GM12878 (cell line): Measurements from ENCODE around the gene ITPR3. TPM values are rescaled to one million over a fixed set of nuclear protein-coding genes. Genes with fewer than 3 reads are reported as not detected.

Source experiments
- ATAC-seq: fragments of 200-7000 bp; cut with Tn5 transposase; 3 replicates; pipeline ENCODE4 v1.9.1; 2020; ENCODE audit warnings: mild to moderate bottlenecking, moderate library complexity
- BruUV-seq: library from RNA; stranded (reverse); fragments of 400-500 nt; replicated peaks from 2 replicates; lab custom pipeline; 2021; lab: Mats Ljungman, UMichigan
- CTCF ChIA-PET: fragments of 300-600 bp; sonication (Branson Sonifier 250); formaldehyde crosslinking; extraction: SDS; loops from one replicate; lab custom pipeline; 2021; ENCODE audit warnings: inconsistent platforms; lab: Yijun Ruan, JAX
- POLR2A ChIA-PET: fragments of 350-600 bp; formaldehyde crosslinking; extraction: SDS; loops from one replicate; lab custom pipeline; 2021; ENCODE audit warnings: inconsistent platforms; lab: Charles Lee
- RAD21 ChIA-PET: fragments of 300-600 bp; sonication (Branson Sonifier 250); formaldehyde crosslinking; loops from one replicate; lab custom pipeline; 2023; ENCODE audit warnings: antibody characterized with exemption; ENCODE audit not compliant: unreplicated experiment; lab: Charles Lee
- SMC1A ChIA-PET: fragments of 300-600 bp; sonication (Branson Sonifier 250); formaldehyde crosslinking; loops from one replicate; lab custom pipeline; 2023; ENCODE audit not compliant: unreplicated experiment, uncharacterized antibody; lab: Charles Lee
- DNase-seq: peaks from one replicate; pipeline ENCODE4 v3.0.0-alpha.2; 2011; ENCODE audit warnings: low read depth, low spot score
- FAIRE-seq: peaks from 3 replicates; lab custom pipeline; 2011; peaks lifted over from hg19 to GRCh38; lab: Jason Lieb, UNC
- H2AFZ ChIP-seq: 2 replicates; pipeline ENCODE4 v1.6.0; 2011; ENCODE audit warnings: low read depth, low read length, control low read depth; ENCODE audit not compliant: control insufficient read depth
- H3K27ac ChIP-seq: 2 replicates; pipeline ENCODE4 v1.5.1; 2011; ENCODE audit warnings: control low read depth; ENCODE audit not compliant: control insufficient read depth, insufficient read depth
- H3K27me3 ChIP-seq, 2 experiments: replicated peaks in 1 of 2; 2 replicates each; pipeline versions ENCODE4 v1.6.0 to v1.6.1; 2011; ENCODE audit warnings: low read length in 1 of 2; ENCODE audit not compliant: control insufficient read depth in 2 of 2, insufficient read depth in 2 of 2
- H3K36me3 ChIP-seq, 2 experiments: 2 replicates each; pipeline ENCODE4 v1.5.1; 2011; ENCODE audit warnings: low read length in 1 of 2; ENCODE audit not compliant: control insufficient read depth in 2 of 2, insufficient read depth in 2 of 2
- H3K4me1 ChIP-seq: 2 replicates; pipeline ENCODE4 v1.6.1; 2011; ENCODE audit warnings: mild to moderate bottlenecking, low read length, moderate library complexity, mixed read lengths; ENCODE audit not compliant: control insufficient read depth, insufficient read depth
- H3K4me2 ChIP-seq: 2 replicates; pipeline ENCODE4 v1.6.0; 2011; ENCODE audit warnings: control low read depth; ENCODE audit not compliant: control insufficient read depth, insufficient read depth
- H3K4me3 ChIP-seq: fragments of 200-600 bp; sonication (generic); 2 replicates; pipeline ENCODE4 v1.5.1; 2016
- H3K79me2 ChIP-seq: 2 replicates; pipeline ENCODE4 v1.6.0; 2011; ENCODE audit warnings: low read length; ENCODE audit not compliant: control insufficient read depth, insufficient read depth
- H3K9ac ChIP-seq: 2 replicates; pipeline ENCODE4 v1.8.0; 2011; ENCODE audit warnings: low read length, control low read depth, mixed read lengths; ENCODE audit not compliant: control insufficient read depth, insufficient read depth
- H3K9me3 ChIP-seq: replicated peaks from 3 replicates; pipeline ENCODE4 v1.5.1; 2011; ENCODE audit warnings: mild to moderate bottlenecking, low read length; ENCODE audit not compliant: control insufficient read depth, insufficient read depth
- H4K20me1 ChIP-seq: 2 replicates; pipeline ENCODE4 v1.6.0; 2011; ENCODE audit not compliant: control insufficient read depth, insufficient read depth
- BHLHE40 ChIP-seq, 2 experiments: fragments of 450-650 bp in 1 of 2; IDR thresholded peaks; 2 replicates each; pipeline ENCODE4 v1.6.1; 2011 to 2017; ENCODE audit warnings: low read depth in 2 of 2, borderline replicate concordance in 1 of 2, improper control_type of control experiment in 1 of 2, low read length in 1 of 2, mild to moderate bottlenecking in 1 of 2
- CREB1 ChIP-seq: IDR thresholded peaks from 2 replicates; pipeline ENCODE4 v1.6.1; 2012; ENCODE audit warnings: low read depth, mild to moderate bottlenecking, inconsistent platforms
- ESRRA ChIP-seq: IDR thresholded peaks from 2 replicates; pipeline ENCODE4 v1.6.1; 2012; ENCODE audit warnings: mild to moderate bottlenecking, low read length, improper control_type of control experiment
- HDAC6 ChIP-seq: fragments of 200-600 bp; sonication (generic); IDR thresholded peaks from one replicate; pipeline ENCODE4 v1.8.0; 2017; ENCODE audit warnings: antibody characterized with exemption; ENCODE audit not compliant: unreplicated experiment
- LARP7 ChIP-seq: fragments of 450-650 bp; IDR thresholded peaks from 2 replicates; pipeline ENCODE4 v1.6.1; 2017; ENCODE audit warnings: mild to moderate bottlenecking
- POU2F2 ChIP-seq: IDR thresholded peaks from 3 replicates; pipeline ENCODE4 v1.6.1; 2011; ENCODE audit warnings: low read depth, mild to moderate bottlenecking, low read length, borderline replicate concordance
- RBBP5 ChIP-seq: fragments of 200-600 bp; sonication (generic); conservative IDR thresholded peaks from 2 replicates; pipeline ENCODE4 v1.6.1; 2016
- SP1 ChIP-seq: IDR thresholded peaks from one replicate; pipeline ENCODE4 v1.6.1; 2011; ENCODE audit warnings: low read depth, low read length
- SRF ChIP-seq, 2 experiments: IDR thresholded peaks; 2 replicates each; pipeline ENCODE4 v1.6.1; 2011; ENCODE audit warnings: low read depth in 2 of 2, low read length in 2 of 2, mild to moderate bottlenecking in 1 of 2, moderate library complexity in 1 of 2
- ZBED1 ChIP-seq: IDR thresholded peaks from 2 replicates; pipeline ENCODE4 v1.6.1; 2016; ENCODE audit warnings: borderline replicate concordance
- ZSCAN29 ChIP-seq: fragments of 450-650 bp; IDR thresholded peaks from 2 replicates; pipeline ENCODE4 v1.6.1; 2017; ENCODE audit warnings: mild to moderate bottlenecking, moderate library complexity
- WGBS: methylation state at CpG from one replicate; pipeline ENCODE4 v1.1.6; 2016; ENCODE audit warnings: low lambda C conversion rate; ENCODE audit not compliant: insufficient replicate concordance, insufficient coverage; ENCODE audit errors: missing lambda C conversion rate; 5-methylcytosine and 5-hydroxymethylcytosine counted together
- in situ Hi-C: fragments of 300-500 bp; cut with MboI; formaldehyde crosslinking; loops from 9 replicates; pipeline ENCODE4 v1.14.3; 2018; ENCODE audit warnings: mixed read lengths
- intact Hi-C: fragments of 100-400 bp; cut with micrococcal nuclease; formaldehyde crosslinking; loops from one replicate; pipeline ENCODE4 v1.14.2; 2022; ENCODE audit not compliant: unreplicated experiment
- polyA plus RNA-seq, 11 experiments: library from polyadenylated mRNA; depleted of rRNA in 4 of 11; unstranded in 6 of 11; stranded (reverse) in 5 of 11; fragments of >200 nt; fragmentation: Nextera tagmentation in 4 of 11; fragmentation: Illumina TruSeq in 1 of 11; extraction: Ambion mirVana in 4 of 11; extraction: Trizol in 1 of 11; gene quantifications; 1 replicate in 1 of 11; 2 replicates in 10 of 11; pipeline versions ENCODE4 v1.2.1 to v1.2.3, GENCODE V29; 2011 to 2016; ENCODE audit warnings: inconsistent platforms in 2 of 11, missing spikeins in 2 of 11, low read depth in 1 of 11
- total RNA-seq, 4 experiments: library from RNA; depleted of rRNA in 3 of 4; stranded (reverse); fragments of >200 nt in 3 of 4; fragmentation: Illumina TruSeq in 1 of 4; extraction: Trizol in 1 of 4; gene quantifications; 2 replicates each; pipeline versions ENCODE4 v1.2.1 to v1.2.3, GENCODE V29; 2013 to 2021
- TF ChIP-seq, protein P1 (sequence below): IDR thresholded peaks from 2 replicates; pipeline ENCODE4 v1.6.1; 2011; ENCODE audit warnings: borderline replicate concordance, low read depth, mild to moderate bottlenecking, moderate library complexity, mixed read lengths, low read length; ENCODE audit not compliant: insufficient read depth; ENCODE audit errors: extremely low read length
- TF ChIP-seq, protein P2 (sequence below): IDR thresholded peaks from 2 replicates; pipeline ENCODE4 v1.6.1; 2012; ENCODE audit warnings: low read depth, low read length, improper control_type of control experiment

ITPR3 gene
- total and polyA plus RNA-seq, 10 of the 15 experiments (the other 5 are each of a cell fraction or from before 2014, with no cell fraction given) = 0.32 to 34.0 (median 11.9) TPM

DNA sequence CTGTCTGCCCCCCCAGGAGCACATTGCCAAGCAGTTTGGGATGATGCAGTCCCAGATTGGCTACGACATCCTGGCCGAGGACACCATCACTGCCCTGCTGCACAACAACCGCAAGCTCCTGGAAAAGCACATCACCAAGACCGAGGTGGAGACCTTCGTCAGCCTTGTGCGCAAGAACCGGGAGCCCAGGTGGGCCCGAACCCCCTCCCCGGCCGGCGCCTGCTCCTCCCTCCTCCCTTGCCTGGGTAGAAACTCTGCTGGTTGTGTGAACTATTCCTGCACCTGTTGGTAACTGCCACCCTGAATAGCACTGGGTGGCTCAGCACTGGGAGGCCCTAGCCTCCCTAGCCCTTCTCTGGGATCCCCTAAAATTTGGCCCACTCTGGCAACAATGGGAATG, 46.7 kb downstream of the ITPR3 start:
- no peak for ATAC-seq
- no peak overlapping the region for H3K4me3 ChIP-seq
- ChIA-PET POLR2A (no interaction called here), RAD21 (no interaction called here), CTCF (no interaction called here), SMC1A (no interaction called here)
- no peaks in the 10 kb centered on the region for H4K20me1 ChIP-seq
- H3K36me3 ChIP-seq = peaks cover 20 to 30% of the 10 kb centered on the region in 2 experiments
- H3K4me1 ChIP-seq = no peaks in the 10 kb centered on the region
- no peak for DNase-seq
- TF ChIP-seq, protein P1, sequence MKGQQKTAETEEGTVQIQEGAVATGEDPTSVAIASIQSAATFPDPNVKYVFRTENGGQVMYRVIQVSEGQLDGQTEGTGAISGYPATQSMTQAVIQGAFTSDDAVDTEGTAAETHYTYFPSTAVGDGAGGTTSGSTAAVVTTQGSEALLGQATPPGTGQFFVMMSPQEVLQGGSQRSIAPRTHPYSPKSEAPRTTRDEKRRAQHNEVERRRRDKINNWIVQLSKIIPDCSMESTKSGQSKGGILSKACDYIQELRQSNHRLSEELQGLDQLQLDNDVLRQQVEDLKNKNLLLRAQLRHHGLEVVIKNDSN = no peak
- TF ChIP-seq POU2F2 = no peak
- TF ChIP-seq BHLHE40 (IDR thresholded peaks at IDR 0.05; ENCODE audit: borderline replicate concordance in 1 of 2, low read depth in 2 of 2, low read length in 1 of 2) = no peak
- TF ChIP-seq HDAC6 = no peak
- TF ChIP-seq RBBP5 = no peak
- TF ChIP-seq CREB1 = no peak
- no peak for TF ChIP-seq LARP7
- no peak for TF ChIP-seq ZBED1
- no peak for TF ChIP-seq ZSCAN29
- no peak for TF ChIP-seq ESRRA
- TF ChIP-seq, protein P2, sequence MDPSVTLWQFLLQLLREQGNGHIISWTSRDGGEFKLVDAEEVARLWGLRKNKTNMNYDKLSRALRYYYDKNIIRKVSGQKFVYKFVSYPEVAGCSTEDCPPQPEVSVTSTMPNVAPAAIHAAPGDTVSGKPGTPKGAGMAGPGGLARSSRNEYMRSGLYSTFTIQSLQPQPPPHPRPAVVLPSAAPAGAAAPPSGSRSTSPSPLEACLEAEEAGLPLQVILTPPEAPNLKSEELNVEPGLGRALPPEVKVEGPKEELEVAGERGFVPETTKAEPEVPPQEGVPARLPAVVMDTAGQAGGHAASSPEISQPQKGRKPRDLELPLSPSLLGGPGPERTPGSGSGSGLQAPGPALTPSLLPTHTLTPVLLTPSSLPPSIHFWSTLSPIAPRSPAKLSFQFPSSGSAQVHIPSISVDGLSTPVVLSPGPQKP = no peak
- no peak for TF ChIP-seq SP1
- no peak for TF ChIP-seq SRF (IDR thresholded peaks at IDR 0.05; ENCODE audit: low read depth in 2 of 2, low read length in 2 of 2)
- H3K79me2 ChIP-seq = no peaks in the 10 kb centered on the region
- in situ Hi-C loops = no loop called here
- intact Hi-C loops = no loop called here
- H3K9ac ChIP-seq = no peak overlapping the region
- 97% methylated on average over 11 of the region's 11 CpGs for WGBS
- BruUV-seq = no TSS peak
- no peaks in the 10 kb centered on the region for H3K9me3 ChIP-seq
- no peak for FAIRE-seq
- no peaks in the 10 kb centered on the region for H3K27me3 ChIP-seq
- H3K4me2 ChIP-seq = no peak overlapping the region
- H3K27ac ChIP-seq = no peak overlapping the region
- no peak overlapping the region for H2AFZ ChIP-seq
